Pons (tissue), 1 donor: ENCODE data around the gene PRKG1.
"Not testable (repeated sequence)": the region's sequence is repeated elsewhere in the genome, so short reads cannot be mapped to it uniquely, and the experiment has no call there.

Source experiments
- DNase-seq: peaks from one replicate; pipeline ENCODE4 v3.0.0-alpha.2; 2016; ENCODE audit warnings: low spot score

The PRKG1 gene

GRCh38 chr10:51510231-51510630 lies 435.9 kb downstream of the PRKG1 start:
- no peak for DNase-seq

GRCh38 chr10:51521605-51522004 lies 447.3 kb downstream of the PRKG1 start:
- no peak for DNase-seq

- no peak for DNase-seq
These were observed 448.6 kb downstream of the PRKG1 start for GRCh38 chr10:51522858-51523257.

GRCh38 chr10:51523440-51523839 lies 449.2 kb downstream of the PRKG1 start:
- DNase-seq = no peak

- no peak for DNase-seq
These were observed 449.8 kb downstream of the PRKG1 start for GRCh38 chr10:51524041-51524440.

GRCh38 chr10:51527522-51528219 lies 453.4 kb downstream of the PRKG1 start:
- no peak for DNase-seq

GRCh38 chr10:51528527-51528926 lies 454.2 kb downstream of the PRKG1 start:
- DNase-seq = no peak

GRCh38 chr10:51530541-51530940 lies 456.3 kb downstream of the PRKG1 start:
- no peak for DNase-seq

- no peak for DNase-seq
These were observed 457.8 kb downstream of the PRKG1 start for GRCh38 chr10:51532044-51532443.

DNA sequence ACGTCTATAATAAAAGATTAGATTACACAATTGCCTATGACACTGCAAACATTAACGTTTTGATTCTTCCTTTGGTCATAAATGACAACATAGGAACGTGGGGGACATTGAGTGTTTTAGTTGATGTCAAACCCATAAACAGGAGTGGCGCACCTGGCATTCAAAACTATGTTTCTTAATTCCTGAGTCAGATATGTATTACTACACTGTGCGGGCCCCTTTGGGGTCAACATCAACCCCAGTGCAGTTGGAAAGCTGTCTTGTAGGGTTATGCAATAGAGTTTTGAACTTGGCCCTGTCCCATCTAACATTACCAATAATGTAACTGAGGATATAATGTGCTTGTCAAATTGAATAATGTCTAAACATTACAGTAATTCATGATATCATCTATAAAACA lies 468.6 kb downstream of the PRKG1 start:
- DNase-seq = no peak

- no peak for DNase-seq
These were observed 470.6 kb downstream of the PRKG1 start for GRCh38 chr10:51544933-51545332.

GRCh38 chr10:51547941-51548340 lies 473.7 kb downstream of the PRKG1 start:
- DNase-seq = no peak

- DNase-seq = no peak
These were observed 478.6 kb downstream of the PRKG1 start for GRCh38 chr10:51552879-51553278.

GRCh38 chr10:51564896-51565510 lies 490.7 kb downstream of the PRKG1 start:
- peak; percentile 86 for DNase-seq

DNA sequence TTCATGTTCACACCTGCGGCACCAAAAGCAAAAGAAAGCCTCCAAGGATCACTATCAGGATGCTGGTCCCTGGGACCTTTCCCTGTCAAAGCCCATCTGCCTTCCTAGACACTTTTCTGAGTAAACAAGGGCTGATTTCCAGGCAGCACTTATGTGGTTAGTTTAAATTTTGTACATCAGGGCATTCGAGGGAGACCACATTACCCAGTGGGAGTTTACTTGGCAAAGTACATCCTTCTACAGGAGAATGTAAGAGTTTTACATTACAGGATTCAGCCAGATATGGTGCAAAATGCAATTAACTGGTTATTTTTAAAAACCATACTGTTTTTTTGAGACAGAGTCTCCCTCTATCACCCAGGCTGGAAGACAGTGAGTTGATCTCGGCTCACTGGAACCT lies 493.0 kb downstream of the PRKG1 start:
- no peak for DNase-seq

GRCh38 chr10:51569467-51569866 lies 495.2 kb downstream of the PRKG1 start:
- DNase-seq = no peak

GRCh38 chr10:51574248-51575048 lies 500.2 kb downstream of the PRKG1 start:
- DNase-seq = no peak

GRCh38 chr10:51581196-51581595 lies 506.9 kb downstream of the PRKG1 start:
- not testable (repeated sequence) for DNase-seq

DNA sequence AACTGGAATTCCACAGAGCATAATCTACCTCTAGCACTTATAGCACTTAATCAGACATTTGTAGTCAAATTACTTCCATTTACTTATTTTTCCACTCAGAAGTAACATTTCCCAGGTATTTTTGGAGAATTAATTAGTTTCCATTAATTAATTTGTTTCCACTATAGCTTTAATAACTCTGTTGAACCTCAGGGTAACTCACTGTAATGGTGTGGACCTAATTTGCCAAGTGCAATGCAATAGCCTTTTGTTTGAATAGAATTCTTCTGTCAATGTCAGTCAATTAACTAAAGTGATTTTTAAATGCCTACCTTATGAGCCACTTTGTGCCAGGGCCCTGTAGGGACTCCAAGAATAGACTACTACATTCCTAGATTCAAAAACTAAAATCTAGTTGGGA lies 509.7 kb downstream of the PRKG1 start:
- DNase-seq = no peak

GRCh38 chr10:51585742-51586141 lies 511.5 kb downstream of the PRKG1 start:
- DNase-seq = no peak

DNA sequence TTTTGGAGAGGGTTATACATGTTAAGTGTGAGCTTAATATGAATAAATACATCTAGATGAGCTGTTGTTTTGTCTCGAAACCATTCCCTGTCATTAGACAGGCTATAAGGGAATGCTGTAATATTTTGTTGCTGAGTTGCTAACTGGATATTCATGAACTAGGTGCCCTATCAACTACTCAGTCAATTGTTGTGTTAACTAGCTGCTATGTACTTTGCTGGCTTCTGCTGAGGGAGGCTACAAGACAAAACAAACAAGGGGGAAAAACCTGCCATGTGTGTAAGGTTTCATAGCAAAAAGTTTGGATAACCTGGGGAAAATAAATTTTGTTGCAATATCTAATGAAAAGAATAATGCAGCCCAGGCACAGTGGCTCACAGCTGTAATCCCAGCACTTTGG lies 514.7 kb downstream of the PRKG1 start:
- DNase-seq = no peak

DNA sequence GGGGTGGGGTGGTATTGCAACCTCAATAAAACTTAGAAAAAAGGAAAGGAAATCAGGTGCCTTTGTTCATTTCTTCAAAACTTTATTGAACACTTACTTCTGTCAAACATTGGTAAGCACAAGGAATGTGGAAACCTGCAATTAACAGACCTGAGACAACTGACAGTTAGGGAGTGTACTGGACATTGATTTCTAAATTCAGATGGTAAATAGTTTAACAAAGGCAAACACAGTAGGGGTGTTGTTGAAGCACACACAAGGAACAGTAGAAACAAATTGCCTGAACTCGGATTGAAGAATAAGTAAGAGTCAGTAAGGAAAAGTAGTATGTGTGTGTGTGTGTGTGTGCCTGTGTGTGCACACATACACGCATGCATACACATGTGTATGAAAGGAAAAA lies 516.5 kb downstream of the PRKG1 start:
- no peak for DNase-seq

- DNase-seq = peak; percentile 26
These were observed 522.4 kb downstream of the PRKG1 start for GRCh38 chr10:51596695-51597094.
